Measurements from ENCODE around the gene RNU1-4. TPM values are rescaled to one million over a fixed set of nuclear protein-coding genes. Genes with fewer than 3 reads are reported as not detected.
"Not testable (repeated sequence)": the region's sequence is repeated elsewhere in the genome, so short reads cannot be mapped to it uniquely, and the experiment has no call there.

RNU1-4 gene
- total RNA-seq, 1 experiment from 2014 or later, result 1,678 TPM

- H3K27ac Mint-ChIP-seq (ENCODE audit: unreplicated experiment); H3K9me3 Mint-ChIP-seq (ENCODE audit: low read depth, unreplicated experiment); CTCF ChIA-PET; H3K36me3 Mint-ChIP-seq (ENCODE audit: insufficient read depth, unreplicated experiment); DNase-seq; BruUV-seq (replicated peaks); intact Hi-C loops (cut with micrococcal nuclease; ENCODE audit: unreplicated experiment); H3K4me3 Mint-ChIP-seq (ENCODE audit: low read depth, unreplicated experiment): not testable (repeated sequence)
- Mint-ChIP-seq H3K4me1 (ENCODE audit: low read depth, unreplicated experiment) (peaks cover 10% of the 10 kb centered on the region), H3K27me3 (ENCODE audit: unreplicated experiment) (peaks cover 24% of the 10 kb centered on the region)
These were observed 35.9 kb downstream of the RNU1-4 start for GRCh38 chr1:16776248-16776647.

- H3K27ac Mint-ChIP-seq (ENCODE audit: unreplicated experiment); intact Hi-C loops (cut with micrococcal nuclease; ENCODE audit: unreplicated experiment); CTCF ChIA-PET; BruUV-seq (replicated peaks); H3K36me3 Mint-ChIP-seq (ENCODE audit: insufficient read depth, unreplicated experiment); DNase-seq; H3K4me3 Mint-ChIP-seq (ENCODE audit: low read depth, unreplicated experiment); H3K4me1 Mint-ChIP-seq (ENCODE audit: low read depth, unreplicated experiment); H3K9me3 Mint-ChIP-seq (ENCODE audit: low read depth, unreplicated experiment): not testable (repeated sequence)
- H3K27me3 Mint-ChIP-seq (ENCODE audit: unreplicated experiment), result peaks cover 24% of the 10 kb centered on the region
These were observed 36.5 kb downstream of the RNU1-4 start for GRCh38 chr1:16776835-16777234.

GRCh38 chr1:16777821-16778220 lies 37.5 kb downstream of the RNU1-4 start:
- H3K27ac Mint-ChIP-seq (ENCODE audit: unreplicated experiment); H3K4me1 Mint-ChIP-seq (ENCODE audit: low read depth, unreplicated experiment); CTCF ChIA-PET; intact Hi-C loops (cut with micrococcal nuclease; ENCODE audit: unreplicated experiment); H3K36me3 Mint-ChIP-seq (ENCODE audit: insufficient read depth, unreplicated experiment); BruUV-seq (replicated peaks); H3K4me3 Mint-ChIP-seq (ENCODE audit: low read depth, unreplicated experiment); H3K9me3 Mint-ChIP-seq (ENCODE audit: low read depth, unreplicated experiment); DNase-seq: not testable (repeated sequence)
- peaks cover 24% of the 10 kb centered on the region for H3K27me3 Mint-ChIP-seq (ENCODE audit: unreplicated experiment)

- H3K27ac Mint-ChIP-seq (ENCODE audit: unreplicated experiment), result not testable (repeated sequence)
These were observed 39.2 kb downstream of the RNU1-4 start for GRCh38 chr1:16779525-16779924.

GRCh38 chr1:16781033-16781432 lies 40.7 kb downstream of the RNU1-4 start:
- CTCF ChIA-PET; H3K9me3 Mint-ChIP-seq (ENCODE audit: low read depth, unreplicated experiment); H3K36me3 Mint-ChIP-seq (ENCODE audit: insufficient read depth, unreplicated experiment); DNase-seq; H3K4me3 Mint-ChIP-seq (ENCODE audit: low read depth, unreplicated experiment); BruUV-seq (replicated peaks); H3K4me1 Mint-ChIP-seq (ENCODE audit: low read depth, unreplicated experiment); intact Hi-C loops (cut with micrococcal nuclease; ENCODE audit: unreplicated experiment); H3K27ac Mint-ChIP-seq (ENCODE audit: unreplicated experiment): not testable (repeated sequence)
- peaks cover 11% of the 10 kb centered on the region for H3K27me3 Mint-ChIP-seq (ENCODE audit: unreplicated experiment)

More at GRCh38 chr1:16779525-16779924, 39.2 kb downstream of the RNU1-4 start:
- H3K9me3 Mint-ChIP-seq (ENCODE audit: low read depth, unreplicated experiment); H3K36me3 Mint-ChIP-seq (ENCODE audit: insufficient read depth, unreplicated experiment); intact Hi-C loops (cut with micrococcal nuclease; ENCODE audit: unreplicated experiment); H3K4me3 Mint-ChIP-seq (ENCODE audit: low read depth, unreplicated experiment); H3K4me1 Mint-ChIP-seq (ENCODE audit: low read depth, unreplicated experiment); DNase-seq; CTCF ChIA-PET; BruUV-seq (replicated peaks): not testable (repeated sequence)
- peaks cover 11% of the 10 kb centered on the region for H3K27me3 Mint-ChIP-seq (ENCODE audit: unreplicated experiment)

DNA sequence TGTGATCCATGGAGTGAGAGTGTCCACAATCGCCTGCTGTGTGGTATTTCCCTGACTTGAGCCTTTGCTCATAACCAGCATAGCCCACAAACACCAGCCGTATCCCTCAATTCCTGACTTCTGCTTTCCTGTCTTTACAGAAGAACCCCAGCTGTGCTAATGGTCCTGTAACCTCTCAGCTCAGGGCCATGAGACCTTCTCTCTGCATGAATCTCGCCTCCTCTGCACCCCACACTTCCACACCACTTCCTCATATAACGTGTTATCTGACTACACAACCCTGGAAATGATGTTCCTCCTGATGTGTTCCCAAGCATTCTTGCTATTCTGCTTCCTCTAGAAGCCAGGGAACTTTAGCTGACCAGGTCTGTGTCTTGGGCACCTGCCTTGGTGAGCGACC lies 41.3 kb downstream of the RNU1-4 start:
- peaks cover 11% of the 10 kb centered on the region for H3K27me3 Mint-ChIP-seq (ENCODE audit: unreplicated experiment)
- CTCF ChIA-PET; H3K36me3 Mint-ChIP-seq (ENCODE audit: insufficient read depth, unreplicated experiment); BruUV-seq (replicated peaks); H3K27ac Mint-ChIP-seq (ENCODE audit: unreplicated experiment); H3K9me3 Mint-ChIP-seq (ENCODE audit: low read depth, unreplicated experiment); H3K4me1 Mint-ChIP-seq (ENCODE audit: low read depth, unreplicated experiment); H3K4me3 Mint-ChIP-seq (ENCODE audit: low read depth, unreplicated experiment); DNase-seq; intact Hi-C loops (cut with micrococcal nuclease; ENCODE audit: unreplicated experiment): not testable (repeated sequence)

DNA sequence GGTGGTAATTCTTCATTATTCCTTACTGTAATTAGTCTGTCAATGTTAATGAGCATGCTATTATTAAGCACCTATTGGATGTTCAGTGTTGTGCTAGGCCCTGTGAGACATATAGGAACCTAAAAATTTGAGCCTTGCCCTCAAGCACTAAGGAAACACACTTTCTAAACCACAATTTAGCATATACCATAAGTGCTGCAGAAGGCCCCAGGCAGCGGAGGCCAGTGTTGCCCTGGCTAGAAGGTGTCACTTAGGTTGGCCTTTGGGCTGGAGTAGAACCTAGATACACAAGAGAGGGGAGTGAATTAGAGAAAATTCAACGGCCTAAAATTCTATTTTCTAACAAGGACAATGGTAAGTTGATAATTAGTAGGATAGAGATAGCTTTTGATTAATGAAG lies 44.6 kb downstream of the RNU1-4 start:
- DNase-seq; intact Hi-C loops (cut with micrococcal nuclease; ENCODE audit: unreplicated experiment); H3K4me3 Mint-ChIP-seq (ENCODE audit: low read depth, unreplicated experiment); H3K4me1 Mint-ChIP-seq (ENCODE audit: low read depth, unreplicated experiment); H3K9me3 Mint-ChIP-seq (ENCODE audit: low read depth, unreplicated experiment); BruUV-seq (replicated peaks); H3K27ac Mint-ChIP-seq (ENCODE audit: unreplicated experiment); H3K36me3 Mint-ChIP-seq (ENCODE audit: insufficient read depth, unreplicated experiment); H3K27me3 Mint-ChIP-seq (ENCODE audit: unreplicated experiment); CTCF ChIA-PET: not testable (repeated sequence)

GRCh38 chr1:16786362-16786761 lies 46.0 kb downstream of the RNU1-4 start:
- DNase-seq; H3K27me3 Mint-ChIP-seq (ENCODE audit: unreplicated experiment); H3K4me3 Mint-ChIP-seq (ENCODE audit: low read depth, unreplicated experiment); BruUV-seq (replicated peaks); H3K27ac Mint-ChIP-seq (ENCODE audit: unreplicated experiment); H3K36me3 Mint-ChIP-seq (ENCODE audit: insufficient read depth, unreplicated experiment); H3K9me3 Mint-ChIP-seq (ENCODE audit: low read depth, unreplicated experiment); intact Hi-C loops (cut with micrococcal nuclease; ENCODE audit: unreplicated experiment); CTCF ChIA-PET; H3K4me1 Mint-ChIP-seq (ENCODE audit: low read depth, unreplicated experiment): not testable (repeated sequence)

- H3K9me3 Mint-ChIP-seq (ENCODE audit: low read depth, unreplicated experiment); CTCF ChIA-PET; H3K4me3 Mint-ChIP-seq (ENCODE audit: low read depth, unreplicated experiment); intact Hi-C loops (cut with micrococcal nuclease; ENCODE audit: unreplicated experiment); DNase-seq; H3K27ac Mint-ChIP-seq (ENCODE audit: unreplicated experiment); H3K36me3 Mint-ChIP-seq (ENCODE audit: insufficient read depth, unreplicated experiment); H3K4me1 Mint-ChIP-seq (ENCODE audit: low read depth, unreplicated experiment); BruUV-seq (replicated peaks); H3K27me3 Mint-ChIP-seq (ENCODE audit: unreplicated experiment): not testable (repeated sequence)
These were observed 46.9 kb downstream of the RNU1-4 start for GRCh38 chr1:16787175-16787574.

DNA sequence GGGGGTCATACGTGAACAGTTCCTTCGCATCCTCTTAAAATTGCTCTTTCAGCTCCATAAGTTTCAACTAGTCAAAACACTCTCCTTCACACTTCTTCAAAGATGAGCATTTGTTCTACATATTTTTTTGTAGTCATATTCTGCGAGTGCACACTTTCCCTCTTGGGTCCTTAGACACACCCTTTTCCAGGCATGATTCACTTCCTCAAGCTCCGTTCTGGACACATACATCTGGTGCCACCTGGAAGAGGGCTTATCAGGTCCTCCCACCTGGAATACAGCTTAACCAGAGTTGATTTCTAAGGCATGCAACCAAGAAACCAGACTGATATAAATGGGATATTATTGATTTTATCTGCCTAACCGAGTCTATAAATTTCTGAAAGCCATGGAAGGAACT lies 47.4 kb downstream of the RNU1-4 start:
- DNase-seq; H3K9me3 Mint-ChIP-seq (ENCODE audit: low read depth, unreplicated experiment); CTCF ChIA-PET; BruUV-seq (replicated peaks); H3K4me1 Mint-ChIP-seq (ENCODE audit: low read depth, unreplicated experiment); H3K4me3 Mint-ChIP-seq (ENCODE audit: low read depth, unreplicated experiment); H3K36me3 Mint-ChIP-seq (ENCODE audit: insufficient read depth, unreplicated experiment); H3K27ac Mint-ChIP-seq (ENCODE audit: unreplicated experiment); intact Hi-C loops (cut with micrococcal nuclease; ENCODE audit: unreplicated experiment); H3K27me3 Mint-ChIP-seq (ENCODE audit: unreplicated experiment): not testable (repeated sequence)

Measured in Calu3 (cell line).